PC-9 (cell line): Measurements from ENCODE around the gene CDC14A. TPM values are rescaled to one million over a fixed set of nuclear protein-coding genes. Genes with fewer than 3 reads are reported as not detected.

Experiments used
- BruUV-seq: library from RNA; stranded (reverse); fragments of 400-500 nt; replicated peaks from 2 replicates; lab custom pipeline; 2021; lab: Mats Ljungman, UMichigan
- CTCF ChIA-PET: fragments of 300-600 bp; sonication (Branson Sonifier 250); formaldehyde crosslinking; loops from one replicate; lab custom pipeline; 2022; ENCODE audit warnings: antibody characterized with exemption; lab: Charles Lee
- POLR2A ChIA-PET: fragments of 300-600 bp; sonication (Branson Sonifier 250); formaldehyde crosslinking; loops from one replicate; lab custom pipeline; 2022; ENCODE audit warnings: antibody characterized with exemption; ENCODE audit not compliant: unreplicated experiment; lab: Charles Lee
- DNase-seq, 2 experiments: peaks; one replicate each; pipeline versions ENCODE4 v3.0.0 to v3.0.0-alpha.2; 2015 to 2022; ENCODE audit warnings: mixed read lengths in 1 of 2
- H2AFZ ChIP-seq: fragments of 200-600 bp; sonication (generic); 2 replicates; pipeline ENCODE4 v1.8.1; 2017; ENCODE audit warnings: antibody characterized with exemption
- H3F3A ChIP-seq: fragments of 200-600 bp; sonication (generic); 2 replicates; pipeline ENCODE4 v1.8.1; 2017; ENCODE audit warnings: antibody characterized with exemption, mild to moderate bottlenecking, low read depth; ENCODE audit not compliant: insufficient read depth
- H3K27ac ChIP-seq: fragments of 200-600 bp; sonication (generic); 2 replicates; pipeline ENCODE4 v1.6.1; 2016; ENCODE audit warnings: mixed run types
- H3K27me3 ChIP-seq: fragments of 200-600 bp; sonication (generic); 2 replicates; pipeline ENCODE4 v1.6.1; 2016; ENCODE audit warnings: low read depth, mixed run types; ENCODE audit not compliant: insufficient read depth
- H3K36me3 ChIP-seq: fragments of 200-600 bp; sonication (generic); 2 replicates; pipeline ENCODE4 v1.6.1; 2016; ENCODE audit warnings: low read depth, mixed run types
- H3K4me1 ChIP-seq: fragments of 200-600 bp; sonication (generic); replicated peaks from 2 replicates; pipeline ENCODE4 v1.6.1; 2016; ENCODE audit warnings: mixed run types; ENCODE audit not compliant: insufficient read depth
- H3K4me2 ChIP-seq: fragments of 200-600 bp; sonication (generic); 2 replicates; pipeline ENCODE4 v1.6.1; 2017; ENCODE audit warnings: mixed run types
- H3K4me3 ChIP-seq: fragments of 200-600 bp; sonication (generic); 2 replicates; pipeline ENCODE4 v1.6.1; 2016; ENCODE audit warnings: mixed run types
- H3K79me2 ChIP-seq: fragments of 200-600 bp; sonication (generic); 2 replicates; pipeline ENCODE4 v1.6.1; 2017; ENCODE audit warnings: low read depth, mixed run types
- H3K9me2 ChIP-seq: fragments of 200-600 bp; sonication (generic); 2 replicates; pipeline ENCODE4 v1.8.1; 2017; ENCODE audit warnings: mild to moderate bottlenecking; ENCODE audit not compliant: insufficient read depth
- H3K9me3 ChIP-seq: fragments of 200-600 bp; sonication (generic); 2 replicates; pipeline ENCODE4 v1.8.1; 2016; ENCODE audit warnings: low read depth; ENCODE audit not compliant: insufficient read depth
- H4K20me1 ChIP-seq: fragments of 200-600 bp; sonication (generic); 2 replicates; pipeline ENCODE4 v1.8.1; 2017; ENCODE audit not compliant: insufficient read depth
- EZH2 ChIP-seq: fragments of 200-600 bp; sonication (generic); IDR thresholded peaks from 2 replicates; pipeline ENCODE4 v1.8.0; 2017; ENCODE audit warnings: antibody characterized with exemption, low read depth
- intact Hi-C: fragments of 100-400 bp; cut with micrococcal nuclease; formaldehyde crosslinking; loops from one replicate; pipeline ENCODE4 v1.10.0; 2022; ENCODE audit not compliant: unreplicated experiment
- total RNA-seq: library from RNA; stranded (reverse); gene quantifications from 2 replicates; pipeline ENCODE4 v1.2.3, GENCODE V29; 2021
- TF ChIP-seq, protein P1 (sequence below): fragments of 200-600 bp; sonication (generic); conservative IDR thresholded peaks from 2 replicates; pipeline ENCODE4 v1.6.1; 2017; ENCODE audit warnings: mixed run types, antibody characterized with exemption, mild to moderate bottlenecking, moderate library complexity

CDC14A gene
- total RNA-seq, 1 experiment from 2014 or later, result 2.8 TPM

DNA sequence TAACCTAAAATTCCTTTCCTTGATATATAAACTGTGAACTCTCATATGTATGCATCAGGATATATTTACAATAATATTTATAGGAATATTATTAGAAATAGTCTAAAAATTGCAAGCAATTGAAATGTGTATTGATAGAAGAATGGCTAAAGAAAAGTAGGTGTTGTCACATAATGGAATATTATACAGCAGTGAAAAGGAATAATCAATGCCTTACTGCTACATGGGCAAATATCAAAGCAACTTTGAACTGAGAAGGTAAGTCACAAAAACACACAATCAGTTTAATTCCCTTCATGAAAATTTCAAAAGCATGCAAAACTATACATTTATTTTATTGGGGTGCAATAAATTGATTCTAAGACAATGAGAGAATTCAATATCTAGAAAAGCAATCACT is 35.7 kb upstream of the CDC14A start:
- Histone ChIP-seq H3K79me2 (no peaks in the 10 kb centered on the region), H3F3A (no peaks in the 10 kb centered on the region), H3K4me3 (no peak overlapping the region), H3K36me3 (no peaks in the 10 kb centered on the region), H3K9me3 (peaks cover 7% of the 10 kb centered on the region; the same call in 1 of the 2 replicates), H3K27ac (no peak overlapping the region), H3K9me2 (no peaks in the 10 kb centered on the region), H3K4me1 (no peaks in the 10 kb centered on the region), H3K27me3 (no peaks in the 10 kb centered on the region), H4K20me1 (no peaks in the 10 kb centered on the region), H3K4me2 (no peak overlapping the region), H2AFZ (no peak overlapping the region)
- ChIA-PET CTCF (no interaction called here), POLR2A (no interaction called here)
- TF ChIP-seq, protein P1, sequence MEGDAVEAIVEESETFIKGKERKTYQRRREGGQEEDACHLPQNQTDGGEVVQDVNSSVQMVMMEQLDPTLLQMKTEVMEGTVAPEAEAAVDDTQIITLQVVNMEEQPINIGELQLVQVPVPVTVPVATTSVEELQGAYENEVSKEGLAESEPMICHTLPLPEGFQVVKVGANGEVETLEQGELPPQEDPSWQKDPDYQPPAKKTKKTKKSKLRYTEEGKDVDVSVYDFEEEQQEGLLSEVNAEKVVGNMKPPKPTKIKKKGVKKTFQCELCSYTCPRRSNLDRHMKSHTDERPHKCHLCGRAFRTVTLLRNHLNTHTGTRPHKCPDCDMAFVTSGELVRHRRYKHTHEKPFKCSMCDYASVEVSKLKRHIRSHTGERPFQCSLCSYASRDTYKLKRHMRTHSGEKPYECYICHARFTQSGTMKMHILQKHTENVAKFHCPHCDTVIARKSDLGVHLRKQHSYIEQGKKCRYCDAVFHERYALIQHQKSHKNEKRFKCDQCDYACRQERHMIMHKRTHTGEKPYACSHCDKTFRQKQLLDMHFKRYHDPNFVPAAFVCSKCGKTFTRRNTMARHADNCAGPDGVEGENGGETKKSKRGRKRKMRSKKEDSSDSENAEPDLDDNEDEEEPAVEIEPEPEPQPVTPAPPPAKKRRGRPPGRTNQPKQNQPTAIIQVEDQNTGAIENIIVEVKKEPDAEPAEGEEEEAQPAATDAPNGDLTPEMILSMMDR, result no peak
- TF ChIP-seq EZH2, result no peak
- DNase-seq, result no peak
- intact Hi-C loops, result no loop called here
- BruUV-seq, result no TSS peak

DNA sequence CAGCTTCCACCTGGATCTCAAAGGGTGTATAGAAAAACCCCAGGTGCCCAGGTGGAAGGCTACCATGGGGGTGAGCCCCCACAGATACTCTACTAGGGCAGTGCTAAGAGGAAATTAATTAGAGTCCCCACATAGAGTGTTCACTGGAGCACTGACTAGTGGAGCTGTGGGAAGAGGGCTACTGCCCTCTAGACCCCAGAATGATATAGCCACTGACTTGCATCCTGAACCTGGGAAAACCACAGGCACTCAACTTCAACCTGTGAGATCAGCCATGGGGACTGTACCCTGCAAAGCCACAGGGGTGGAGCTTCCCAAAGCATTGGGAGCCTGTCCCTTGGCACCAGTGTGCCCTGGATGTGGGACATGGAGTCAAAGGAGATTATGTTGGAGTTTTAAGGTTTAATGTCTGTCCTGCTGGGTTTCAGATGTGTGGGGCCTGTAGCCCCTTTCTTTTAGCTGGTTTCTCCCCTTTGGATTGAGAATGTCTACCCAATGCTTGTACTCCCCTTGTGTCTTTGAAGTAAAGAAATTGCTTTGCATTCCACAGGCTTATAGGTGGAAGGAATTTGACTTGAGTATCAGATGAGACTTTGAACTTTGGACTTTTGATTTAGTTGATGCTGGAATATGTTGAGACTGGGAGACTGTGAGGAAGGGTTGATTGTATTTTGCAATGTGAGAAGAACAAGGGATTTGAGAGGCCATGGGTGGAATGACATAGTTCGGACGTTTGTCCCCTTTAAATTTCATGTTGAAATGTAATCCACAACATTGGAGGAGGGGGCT is 31.8 kb upstream of the CDC14A start:
- H3K27me3 ChIP-seq, result no peaks in the 10 kb centered on the region

DNA sequence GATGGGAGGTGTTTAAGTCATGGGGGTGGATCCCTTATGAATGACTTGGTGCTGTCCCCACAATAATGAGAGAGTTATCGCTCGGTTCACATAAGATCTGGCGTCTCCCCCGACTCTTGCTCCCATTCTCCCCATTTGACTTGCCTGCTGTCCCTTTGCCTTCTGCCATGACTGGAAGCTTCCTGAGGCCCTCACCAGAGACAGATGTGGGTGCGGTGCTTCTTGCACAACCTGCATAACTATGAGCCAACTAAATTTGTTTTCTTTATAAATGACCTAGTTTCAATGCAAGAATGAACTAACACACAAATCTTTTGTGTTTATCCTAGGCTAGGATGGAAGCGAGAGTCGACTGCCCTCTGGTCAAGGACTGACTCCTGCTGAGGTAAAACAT is 31.2 kb upstream of the CDC14A start:
- Histone ChIP-seq H3K9me2 (no peaks in the 10 kb centered on the region), H3K27ac (no peak overlapping the region), H3F3A (no peaks in the 10 kb centered on the region), H2AFZ (no peak overlapping the region), H3K9me3 (peaks cover 7% of the 10 kb centered on the region; the same call in 1 of the 2 replicates), H3K79me2 (no peaks in the 10 kb centered on the region), H3K36me3 (no peaks in the 10 kb centered on the region), H3K4me2 (no peak overlapping the region), H3K4me1 (peaks cover 15% of the 10 kb centered on the region), H3K4me3 (no peak overlapping the region), H3K27me3 (no peaks in the 10 kb centered on the region), H4K20me1 (no peaks in the 10 kb centered on the region)
- DNase-seq, result no peak
- no TSS peak for BruUV-seq
- intact Hi-C loops, result no loop called here
- TF ChIP-seq, protein P1, result no peak
- no peak for TF ChIP-seq EZH2
- POLR2A ChIA-PET, result no interaction called here
- CTCF ChIA-PET, result no interaction called here

More for the DNA sequence above, 31.8 kb upstream of the CDC14A start:
- BruUV-seq, result no TSS peak
- no peaks in the 10 kb centered on the region for H4K20me1 ChIP-seq
- no peak overlapping the region for H3K27ac ChIP-seq
- peaks cover 7% of the 10 kb centered on the region; the same call in 1 of the 2 replicates for H3K9me3 ChIP-seq
- no peaks in the 10 kb centered on the region for H3K36me3 ChIP-seq
- no peak for DNase-seq
- H3K4me1 ChIP-seq, result peaks cover 11% of the 10 kb centered on the region
- H3K79me2 ChIP-seq, result no peaks in the 10 kb centered on the region
- H3F3A ChIP-seq, result no peaks in the 10 kb centered on the region
- H3K4me2 ChIP-seq, result no peak overlapping the region
- intact Hi-C loops, result no loop called here
- ChIA-PET POLR2A (no interaction called here), CTCF (no interaction called here)
- TF ChIP-seq EZH2, result no peak
- TF ChIP-seq, protein P1, result no peak
- no peaks in the 10 kb centered on the region for H3K9me2 ChIP-seq
- no peak overlapping the region for H3K4me3 ChIP-seq
- H2AFZ ChIP-seq, result no peak overlapping the region
